Subcutaneous adipose tissue (tissue), 4 donors: Measurements from ENCODE around the gene IFT25. TPM values are rescaled to one million over a fixed set of nuclear protein-coding genes. Genes with fewer than 3 reads are reported as not detected.

ENCODE experiments used
- CTCF ChIP-seq: fragments of 450-650 bp; IDR thresholded peaks from one replicate; pipeline ENCODE4 v1.5.1; 2016; ENCODE audit warnings: low read depth, mild to moderate bottlenecking, control low read depth, antibody characterized with exemption, moderate library complexity
- total RNA-seq, 4 donors: library from RNA; depleted of rRNA; stranded (reverse); fragments of >200 nt; gene quantifications; one replicate each; pipeline ENCODE4 v1.1.0, GENCODE V29; 2016

The IFT25 gene
- total RNA-seq, 4 donors from 2014 or later: 13.2 to 34.1 (median 21.7) TPM

- TF ChIP-seq CTCF: no peak
These were observed 18.6 kb upstream of the IFT25 start for GRCh38 chr1:53964109-53964508.

- TF ChIP-seq CTCF: no peak
These were observed 18.0 kb upstream of the IFT25 start for GRCh38 chr1:53963460-53963859.

- TF ChIP-seq CTCF: no peak
These were observed 16.9 kb upstream of the IFT25 start for GRCh38 chr1:53962395-53962794.

GRCh38 chr1:53959664-53960250 lies 14.3 kb upstream of the IFT25 start:
- no peak for TF ChIP-seq CTCF

- TF ChIP-seq CTCF: no peak
These were observed 11.8 kb upstream of the IFT25 start for GRCh38 chr1:53957194-53957818.

- TF ChIP-seq CTCF: no peak
These were observed 11.0 kb upstream of the IFT25 start for GRCh38 chr1:53956308-53957168.

GRCh38 chr1:53954128-53954527 lies 8.6 kb upstream of the IFT25 start:
- TF ChIP-seq CTCF: no peak
